OCI-LY7 (cell line): ENCODE results near the gene KCNK1.

Experiments used
- EZH2phosphoT487 ChIP-seq: fragments of 200-600 bp; sonication (generic); IDR thresholded peaks from 2 replicates; pipeline ENCODE4 v1.6.1; 2018; ENCODE audit warnings: low read depth, borderline replicate concordance, mild to moderate bottlenecking, mixed run types, antibody characterized with exemption, low read length, moderate library complexity, mixed read lengths
- TF ChIP-seq, protein P1 (sequence below): fragments of 200-600 bp; sonication (generic); conservative IDR thresholded peaks from 2 replicates; pipeline ENCODE4 v1.5.1; 2014; ENCODE audit warnings: mild to moderate bottlenecking, antibody characterized with exemption, low read length, moderate library complexity, mixed read lengths

DNA sequence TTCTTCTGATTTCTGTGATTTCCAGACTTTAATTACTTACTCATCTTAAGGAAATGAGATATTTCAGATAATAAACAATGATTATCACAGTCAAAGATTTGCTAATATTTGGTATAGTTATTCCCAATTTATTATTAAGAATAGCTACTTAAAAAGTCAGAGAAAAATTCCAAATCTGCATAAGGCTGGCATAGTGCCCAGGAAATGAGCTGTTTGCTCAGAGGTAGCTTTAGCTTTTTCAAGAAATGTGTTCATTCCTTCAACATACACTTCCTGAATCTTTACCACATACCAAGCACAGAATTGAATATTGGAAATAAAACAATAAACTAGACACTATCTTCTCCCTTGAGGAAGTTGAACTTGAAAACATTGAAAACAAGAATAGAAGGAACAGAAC is 44.3 kb upstream of the KCNK1 start:
- TF ChIP-seq, protein P1, sequence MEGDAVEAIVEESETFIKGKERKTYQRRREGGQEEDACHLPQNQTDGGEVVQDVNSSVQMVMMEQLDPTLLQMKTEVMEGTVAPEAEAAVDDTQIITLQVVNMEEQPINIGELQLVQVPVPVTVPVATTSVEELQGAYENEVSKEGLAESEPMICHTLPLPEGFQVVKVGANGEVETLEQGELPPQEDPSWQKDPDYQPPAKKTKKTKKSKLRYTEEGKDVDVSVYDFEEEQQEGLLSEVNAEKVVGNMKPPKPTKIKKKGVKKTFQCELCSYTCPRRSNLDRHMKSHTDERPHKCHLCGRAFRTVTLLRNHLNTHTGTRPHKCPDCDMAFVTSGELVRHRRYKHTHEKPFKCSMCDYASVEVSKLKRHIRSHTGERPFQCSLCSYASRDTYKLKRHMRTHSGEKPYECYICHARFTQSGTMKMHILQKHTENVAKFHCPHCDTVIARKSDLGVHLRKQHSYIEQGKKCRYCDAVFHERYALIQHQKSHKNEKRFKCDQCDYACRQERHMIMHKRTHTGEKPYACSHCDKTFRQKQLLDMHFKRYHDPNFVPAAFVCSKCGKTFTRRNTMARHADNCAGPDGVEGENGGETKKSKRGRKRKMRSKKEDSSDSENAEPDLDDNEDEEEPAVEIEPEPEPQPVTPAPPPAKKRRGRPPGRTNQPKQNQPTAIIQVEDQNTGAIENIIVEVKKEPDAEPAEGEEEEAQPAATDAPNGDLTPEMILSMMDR, result no peak
- no peak for TF ChIP-seq EZH2phosphoT487
